ENCODE measurements around the gene MRNIP. TPM values are rescaled to one million over a fixed set of nuclear protein-coding genes. Genes with fewer than 3 reads are reported as not detected.
"Not testable (repeated sequence)": the region's sequence is repeated elsewhere in the genome, so short reads cannot be mapped to it uniquely, and the experiment has no call there.

The MRNIP gene
- total RNA-seq, 1 donor from 2014 or later: 21.0 TPM

GRCh38 chr5:179852993-179853547, 5.5 kb downstream of the MRNIP start:
- intact Hi-C loops (cut with micrococcal nuclease): no loop called here

GRCh38 chr5:179841621-179842020, 17.0 kb downstream of the MRNIP start:
- intact Hi-C loops (cut with micrococcal nuclease): no loop called here

- intact Hi-C loops (cut with micrococcal nuclease): no loop called here
These were observed 17.9 kb downstream of the MRNIP start for GRCh38 chr5:179840766-179841165.

- intact Hi-C loops (cut with micrococcal nuclease): no loop called here
These were observed 18.3 kb downstream of the MRNIP start for GRCh38 chr5:179840321-179840720.

- intact Hi-C loops (cut with micrococcal nuclease): no loop called here
These were observed 19.0 kb downstream of the MRNIP start for GRCh38 chr5:179839328-179840256.

- intact Hi-C loops (cut with micrococcal nuclease): loop anchor here (2.0 kb wide), 1 partner anchor 35 kb away; no protein-coding TSS in a partner anchor
These were observed 21.3 kb downstream of the MRNIP start for GRCh38 chr5:179837076-179838011.

GRCh38 chr5:179836225-179837019, 22.2 kb downstream of the MRNIP start:
- intact Hi-C loops (cut with micrococcal nuclease): loop anchor here (1.0 to 2.0 kb wide), 3 partner anchors 15 to 34 kb away; partner anchors contain the start of gene MRNIP

- intact Hi-C loops (cut with micrococcal nuclease): not testable (repeated sequence)
These were observed 23.7 kb downstream of the MRNIP start for GRCh38 chr5:179834871-179835270.

GRCh38 chr5:179834120-179834519, 24.5 kb downstream of the MRNIP start:
- intact Hi-C loops (cut with micrococcal nuclease): no loop called here

- intact Hi-C loops (cut with micrococcal nuclease): no loop called here
These were observed 24.9 kb downstream of the MRNIP start for GRCh38 chr5:179833709-179834070.

- intact Hi-C loops (cut with micrococcal nuclease): no loop called here
These were observed 25.4 kb downstream of the MRNIP start for GRCh38 chr5:179833056-179833708.

- intact Hi-C loops (cut with micrococcal nuclease): no loop called here
These were observed 26.4 kb downstream of the MRNIP start for GRCh38 chr5:179832039-179832745.

- intact Hi-C loops (cut with micrococcal nuclease): no loop called here
These were observed 27.7 kb downstream of the MRNIP start for GRCh38 chr5:179830818-179831468.

GRCh38 chr5:179829732-179830435, 28.7 kb downstream of the MRNIP start:
- intact Hi-C loops (cut with micrococcal nuclease): no loop called here

GRCh38 chr5:179828756-179829421, 29.7 kb downstream of the MRNIP start:
- intact Hi-C loops (cut with micrococcal nuclease): no loop called here

- intact Hi-C loops (cut with micrococcal nuclease): no loop called here
These were observed 30.9 kb downstream of the MRNIP start for GRCh38 chr5:179827680-179828079.

GRCh38 chr5:179825655-179826182, 32.9 kb downstream of the MRNIP start:
- intact Hi-C loops (cut with micrococcal nuclease): no loop called here

- intact Hi-C loops (cut with micrococcal nuclease): loop anchor here (5.0 kb wide), 2 partner anchors 127 to 267 kb away; partner anchors contain the start of gene CANX
These were observed 33.9 kb downstream of the MRNIP start for GRCh38 chr5:179824745-179825112.

Data from T-helper 2 cell treated with Interferon-gamma antibody and Interleukin-4, amounts not matched to agents 100 ng/mL and 5 ng/mL, for 36 hours (primary cell).